ENCODE measurements around the gene SFTPB. TPM values are rescaled to one million over a fixed set of nuclear protein-coding genes. Genes with fewer than 3 reads are reported as not detected.
A peak's percentile ranks its signal among the peaks of the same experiment; 100 is the strongest.

Gene SFTPB
- total and polyA plus RNA-seq, 11 donors, result 0.23 to 0.83 TPM; not detected in 9

DNA sequence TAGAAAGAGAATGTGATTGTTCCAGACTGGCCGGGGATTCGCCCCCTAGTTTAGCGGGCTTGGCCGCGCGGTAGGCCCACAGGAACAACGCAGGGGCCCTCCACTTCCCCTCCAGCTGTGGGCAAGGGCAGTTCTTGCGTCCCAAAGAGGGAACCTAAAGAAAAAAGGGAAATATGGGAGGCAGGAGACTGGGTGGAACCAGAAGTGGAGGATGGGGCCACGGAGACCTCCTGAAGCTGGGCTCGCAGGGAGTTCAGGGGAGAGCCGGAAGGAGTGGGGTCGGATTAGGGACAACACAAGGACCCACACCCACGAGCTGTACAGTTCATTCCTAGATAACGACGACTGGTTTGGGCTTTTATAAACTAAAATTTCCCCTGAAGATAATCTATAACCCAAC, 44.3 kb upstream of the SFTPB start:
- Histone ChIP-seq H3K36me3 (no peaks in the 10 kb centered on the region), H3K4me1 (peaks cover 5 to 91% (median 51%) of the 10 kb centered on the region in 12 donors), H3K9me3 (no peaks in the 10 kb centered on the region), H3K4me3 (no peak overlapping the region), H3K27ac (peak overlapping the region; percentile 79 to 97 (median 88)), H3K27me3 (no peaks in the 10 kb centered on the region)
- ATAC-seq, result peak in 2 of 4 donors; percentile 1 to 8
- TF ChIP-seq, protein P1, sequence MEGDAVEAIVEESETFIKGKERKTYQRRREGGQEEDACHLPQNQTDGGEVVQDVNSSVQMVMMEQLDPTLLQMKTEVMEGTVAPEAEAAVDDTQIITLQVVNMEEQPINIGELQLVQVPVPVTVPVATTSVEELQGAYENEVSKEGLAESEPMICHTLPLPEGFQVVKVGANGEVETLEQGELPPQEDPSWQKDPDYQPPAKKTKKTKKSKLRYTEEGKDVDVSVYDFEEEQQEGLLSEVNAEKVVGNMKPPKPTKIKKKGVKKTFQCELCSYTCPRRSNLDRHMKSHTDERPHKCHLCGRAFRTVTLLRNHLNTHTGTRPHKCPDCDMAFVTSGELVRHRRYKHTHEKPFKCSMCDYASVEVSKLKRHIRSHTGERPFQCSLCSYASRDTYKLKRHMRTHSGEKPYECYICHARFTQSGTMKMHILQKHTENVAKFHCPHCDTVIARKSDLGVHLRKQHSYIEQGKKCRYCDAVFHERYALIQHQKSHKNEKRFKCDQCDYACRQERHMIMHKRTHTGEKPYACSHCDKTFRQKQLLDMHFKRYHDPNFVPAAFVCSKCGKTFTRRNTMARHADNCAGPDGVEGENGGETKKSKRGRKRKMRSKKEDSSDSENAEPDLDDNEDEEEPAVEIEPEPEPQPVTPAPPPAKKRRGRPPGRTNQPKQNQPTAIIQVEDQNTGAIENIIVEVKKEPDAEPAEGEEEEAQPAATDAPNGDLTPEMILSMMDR (IDR thresholded peaks at IDR 0.05), result no peak
- no peak for TF ChIP-seq POLR2A (IDR thresholded peaks at IDR 0.05)
- 58 to 66% (median 60%) methylated on average over 14 to 15 of the region's 15 CpGs for WGBS, 4 donors
- intact Hi-C loops (cut with DNase I), result no loop called here
- DNase-seq, result peak in 3 of 5 donors; percentile 48 to 55 (median 49)

DNA sequence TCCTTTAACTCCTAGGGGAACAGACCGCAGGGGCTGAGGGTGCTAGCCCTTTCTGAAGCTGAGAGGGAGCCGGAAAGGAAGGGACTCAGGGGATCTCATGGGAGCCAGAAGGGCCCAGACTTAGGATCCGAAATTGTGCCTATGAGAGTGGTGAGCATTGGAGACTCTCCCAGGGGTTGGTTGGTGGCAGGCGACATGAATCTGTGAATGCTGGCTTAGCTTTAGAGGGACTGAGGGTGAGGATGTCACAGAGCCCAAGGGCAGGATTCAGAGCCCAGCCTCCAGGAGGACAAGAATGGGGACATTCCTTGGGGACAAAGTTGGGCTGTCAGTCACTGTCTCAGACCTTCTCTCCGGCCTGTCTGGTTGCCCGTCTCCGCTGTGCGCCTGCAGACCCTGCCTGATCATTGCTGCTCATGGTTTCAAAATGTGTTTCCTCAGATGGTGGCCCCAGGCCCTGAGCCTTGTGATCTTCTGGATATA, 43.6 kb upstream of the SFTPB start:
- ATAC-seq (no peak), DNase-seq (peak in 1 of 5 donors; percentile 16)
- H3K4me3 ChIP-seq, result peak overlapping the region in 5 of 12 donors; percentile 14 to 28 (median 22)
- no peaks in the 10 kb centered on the region for H3K36me3 ChIP-seq
- no peaks in the 10 kb centered on the region for H3K9me3 ChIP-seq
- WGBS, 4 donors, result 65 to 77% (median 71%) methylated on average over 5 to 8 of the region's 8 CpGs
- H3K27me3 ChIP-seq, result no peaks in the 10 kb centered on the region
- H3K27ac ChIP-seq, result peak overlapping the region; percentile 79 to 97 (median 88)
- intact Hi-C loops (cut with DNase I), result no loop called here
- peaks cover 5 to 98% (median 56%) of the 10 kb centered on the region in 12 donors for H3K4me1 ChIP-seq
- TF ChIP-seq, protein P1 (IDR thresholded peaks at IDR 0.05), result no peak
- TF ChIP-seq POLR2A (IDR thresholded peaks at IDR 0.05), result no peak

DNA sequence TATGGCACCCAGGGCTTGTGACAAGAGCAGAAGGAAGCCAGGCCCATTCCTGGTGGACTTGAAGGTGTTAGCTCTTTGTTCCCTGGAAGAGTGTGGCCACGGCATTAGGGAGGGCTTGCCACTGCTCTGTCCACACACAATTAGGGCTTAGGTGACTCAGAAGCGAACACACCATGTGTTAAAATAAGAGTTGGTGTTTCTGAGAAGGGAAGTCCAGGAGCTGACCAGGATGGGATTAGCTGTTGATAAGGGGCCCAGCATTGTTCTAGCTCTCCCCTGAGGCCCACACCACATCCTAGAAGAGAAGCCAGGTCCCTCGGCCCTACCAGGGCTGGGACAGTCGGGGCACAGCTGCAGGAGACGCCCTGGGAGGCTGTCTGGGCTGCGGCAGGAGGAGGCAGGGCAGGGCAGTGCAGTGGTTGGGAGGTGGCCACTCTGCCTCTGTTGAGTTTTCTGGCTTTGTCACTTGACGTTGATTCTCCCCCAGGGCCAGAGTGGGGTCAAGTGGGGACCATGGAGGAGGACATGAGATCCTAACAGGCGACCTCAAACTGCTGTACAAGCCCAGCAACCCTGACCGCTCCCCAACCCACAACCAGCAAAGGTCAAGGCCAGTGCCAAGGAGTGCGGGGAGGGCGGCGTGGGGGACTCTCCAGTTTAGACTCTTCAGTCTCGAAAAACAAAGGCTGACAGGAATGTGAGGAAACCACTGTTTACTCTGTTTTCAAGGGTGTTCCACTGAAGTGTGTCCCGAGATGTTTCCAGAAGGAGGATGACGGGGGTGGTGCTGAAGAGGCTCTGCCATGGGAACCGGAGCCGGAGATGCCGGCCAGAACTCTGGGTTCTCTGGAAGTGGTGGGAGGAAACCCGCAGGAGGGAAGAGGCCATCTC, 42.9 kb upstream of the SFTPB start:
- peak; percentile 70 to 82 (median 80) for DNase-seq
- Histone ChIP-seq H3K4me3 (peak overlapping the region in 4 of 12 donors; percentile 14 to 24 (median 22)), H3K27me3 (no peaks in the 10 kb centered on the region), H3K4me1 (peaks cover 5 to 98% (median 59%) of the 10 kb centered on the region in 12 donors), H3K36me3 (no peaks in the 10 kb centered on the region), H3K9me3 (no peaks in the 10 kb centered on the region), H3K27ac (peak overlapping the region; percentile 81 to 97 (median 90))
- WGBS, 4 donors, result 50 to 65% (median 57%) methylated on average over 19 of the region's 19 CpGs
- ATAC-seq, result peak; percentile 51 to 86 (median 70)
- TF ChIP-seq POLR2A (IDR thresholded peaks at IDR 0.05), result no peak
- TF ChIP-seq, protein P1 (IDR thresholded peaks at IDR 0.05), result no peak
- intact Hi-C loops (cut with DNase I), result no loop called here

DNA sequence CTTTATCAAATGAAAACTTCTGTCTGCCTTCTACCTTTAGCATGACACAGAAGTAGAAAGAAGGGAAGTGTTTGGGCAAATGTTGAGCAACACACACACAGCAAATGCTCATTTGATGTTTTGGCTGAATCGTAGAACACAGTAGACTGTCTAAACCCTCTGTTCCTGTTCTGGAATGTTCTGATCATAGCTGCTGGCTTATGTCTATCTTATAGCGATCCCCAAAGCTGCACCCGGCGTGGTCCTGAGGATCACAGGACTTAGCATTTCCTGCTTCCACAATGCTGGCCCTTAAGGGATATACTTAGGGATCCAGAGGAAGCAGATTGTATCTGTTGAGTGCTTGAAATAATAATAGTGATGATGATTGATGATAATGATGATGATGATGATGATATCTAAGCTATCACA, 41.4 kb upstream of the SFTPB start:
- Histone ChIP-seq H3K36me3 (no peaks in the 10 kb centered on the region), H3K27ac (peak overlapping the region; percentile 81 to 97 (median 90)), H3K9me3 (no peaks in the 10 kb centered on the region), H3K27me3 (no peaks in the 10 kb centered on the region), H3K4me3 (no peak overlapping the region), H3K4me1 (peaks cover 5 to 96% (median 61%) of the 10 kb centered on the region in 12 donors)
- DNase-seq (peak in 2 of 5 donors; percentile 3 to 36), ATAC-seq (peak in 1 of 4 donors; percentile 16)
- intact Hi-C loops (cut with DNase I), result loop anchor here in 6 of 10 donors (5.0 to 10.0 kb wide), 4 partner anchors 47 to 72 kb away; no protein-coding TSS in a partner anchor
- 42 to 63% (median 54%) methylated on average over 4 of the region's 4 CpGs for WGBS, 4 donors
- no peak for TF ChIP-seq POLR2A (IDR thresholded peaks at IDR 0.05)
- TF ChIP-seq, protein P1 (IDR thresholded peaks at IDR 0.05), result no peak

Measured in heart left ventricle (tissue), 16 donors.